Measurements from ENCODE around the gene SETD4. TPM values are rescaled to one million over a fixed set of nuclear protein-coding genes. Genes with fewer than 3 reads are reported as not detected.

SETD4 gene
- total RNA-seq, 6 experiments from 2014 or later, result 5.0 to 10.4 (median 7.3) TPM

DNA sequence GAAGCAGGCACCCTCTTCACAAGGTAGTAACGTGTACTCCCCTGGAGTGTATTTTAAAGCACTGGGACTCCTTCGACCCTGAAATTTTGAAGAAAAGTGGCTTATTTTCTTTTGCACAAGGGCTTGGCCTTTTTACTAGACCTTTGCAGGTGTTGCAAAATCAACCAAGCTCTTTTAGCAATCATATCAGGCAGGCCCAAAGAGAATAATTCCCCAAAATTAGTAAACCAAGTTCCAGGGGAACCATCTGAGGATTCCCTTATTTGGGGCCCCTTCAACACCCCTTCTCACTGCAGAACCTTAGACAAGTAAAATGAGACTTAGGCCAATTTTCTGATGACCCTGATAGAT, 37.8 kb upstream of the SETD4 start:
- no peak for DNase-seq
- Histone ChIP-seq H3K9me3 (no peaks in the 10 kb centered on the region), H3K27ac (no peak overlapping the region), H3K4me3 (no peak overlapping the region), H3K36me3 (no peaks in the 10 kb centered on the region), H3K4me1 (no peaks in the 10 kb centered on the region), H3K27me3 (no peaks in the 10 kb centered on the region)
- no peak for ATAC-seq
- no peak for TF ChIP-seq POLR2A (IDR thresholded peaks at IDR 0.05)
- intact Hi-C loops (cut with DNase I), result no loop called here
- 33% methylated on average over 2 of the region's 2 CpGs for WGBS (ENCODE audit: insufficient coverage, low coverage, low lambda C conversion rate, missing lambda C conversion rate)

DNA sequence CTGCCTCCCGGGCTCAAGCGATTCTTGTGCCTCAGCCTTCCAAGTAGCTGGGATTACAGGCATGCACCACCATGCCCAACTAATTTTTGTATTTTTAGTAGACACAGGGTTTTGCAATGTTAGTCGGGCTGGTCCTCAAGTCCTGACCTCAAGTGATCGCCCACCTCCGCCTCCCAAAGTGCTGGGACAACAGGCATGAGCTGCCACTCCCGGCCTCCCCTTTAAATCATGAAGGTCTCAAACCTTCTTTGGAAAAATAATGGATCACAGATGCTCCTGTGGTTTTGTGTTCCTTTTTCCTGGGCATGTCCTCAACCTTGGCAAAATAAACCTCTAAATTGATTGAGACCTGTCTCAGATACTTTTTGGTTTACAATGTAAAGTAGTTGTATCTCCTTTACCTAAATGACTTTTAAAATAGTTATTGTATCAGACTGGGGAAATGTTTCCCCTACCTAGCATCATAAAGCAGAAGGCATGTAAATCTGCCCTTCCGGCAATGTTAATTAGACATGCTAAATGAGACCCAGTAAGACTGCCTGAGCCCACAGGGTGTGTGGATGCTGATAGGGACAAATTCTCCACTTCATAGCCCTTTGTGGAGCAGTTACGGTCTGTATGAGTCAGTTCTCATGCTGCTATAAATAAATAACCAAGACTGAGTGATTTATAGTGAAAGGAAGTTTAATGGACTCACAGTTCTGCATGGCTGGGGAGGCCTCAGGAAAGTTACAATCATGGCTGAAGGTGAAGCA, 37.3 kb upstream of the SETD4 start:
- no peak overlapping the region for H3K4me3 ChIP-seq
- ATAC-seq (no peak), DNase-seq (no peak)
- WGBS (ENCODE audit: insufficient coverage, low coverage, low lambda C conversion rate, missing lambda C conversion rate), result 85% methylated on average over 8 of the region's 8 CpGs
- TF ChIP-seq, protein P1, sequence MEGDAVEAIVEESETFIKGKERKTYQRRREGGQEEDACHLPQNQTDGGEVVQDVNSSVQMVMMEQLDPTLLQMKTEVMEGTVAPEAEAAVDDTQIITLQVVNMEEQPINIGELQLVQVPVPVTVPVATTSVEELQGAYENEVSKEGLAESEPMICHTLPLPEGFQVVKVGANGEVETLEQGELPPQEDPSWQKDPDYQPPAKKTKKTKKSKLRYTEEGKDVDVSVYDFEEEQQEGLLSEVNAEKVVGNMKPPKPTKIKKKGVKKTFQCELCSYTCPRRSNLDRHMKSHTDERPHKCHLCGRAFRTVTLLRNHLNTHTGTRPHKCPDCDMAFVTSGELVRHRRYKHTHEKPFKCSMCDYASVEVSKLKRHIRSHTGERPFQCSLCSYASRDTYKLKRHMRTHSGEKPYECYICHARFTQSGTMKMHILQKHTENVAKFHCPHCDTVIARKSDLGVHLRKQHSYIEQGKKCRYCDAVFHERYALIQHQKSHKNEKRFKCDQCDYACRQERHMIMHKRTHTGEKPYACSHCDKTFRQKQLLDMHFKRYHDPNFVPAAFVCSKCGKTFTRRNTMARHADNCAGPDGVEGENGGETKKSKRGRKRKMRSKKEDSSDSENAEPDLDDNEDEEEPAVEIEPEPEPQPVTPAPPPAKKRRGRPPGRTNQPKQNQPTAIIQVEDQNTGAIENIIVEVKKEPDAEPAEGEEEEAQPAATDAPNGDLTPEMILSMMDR (IDR thresholded peaks at IDR 0.05), result no peak
- TF ChIP-seq POLR2A (IDR thresholded peaks at IDR 0.05), result no peak
- no peaks in the 10 kb centered on the region for H3K4me1 ChIP-seq
- no peaks in the 10 kb centered on the region for H3K9me3 ChIP-seq
- H3K27ac ChIP-seq, result no peak overlapping the region
- intact Hi-C loops (cut with DNase I), result no loop called here
- no peaks in the 10 kb centered on the region for H3K27me3 ChIP-seq
- no peaks in the 10 kb centered on the region for H3K36me3 ChIP-seq

DNA sequence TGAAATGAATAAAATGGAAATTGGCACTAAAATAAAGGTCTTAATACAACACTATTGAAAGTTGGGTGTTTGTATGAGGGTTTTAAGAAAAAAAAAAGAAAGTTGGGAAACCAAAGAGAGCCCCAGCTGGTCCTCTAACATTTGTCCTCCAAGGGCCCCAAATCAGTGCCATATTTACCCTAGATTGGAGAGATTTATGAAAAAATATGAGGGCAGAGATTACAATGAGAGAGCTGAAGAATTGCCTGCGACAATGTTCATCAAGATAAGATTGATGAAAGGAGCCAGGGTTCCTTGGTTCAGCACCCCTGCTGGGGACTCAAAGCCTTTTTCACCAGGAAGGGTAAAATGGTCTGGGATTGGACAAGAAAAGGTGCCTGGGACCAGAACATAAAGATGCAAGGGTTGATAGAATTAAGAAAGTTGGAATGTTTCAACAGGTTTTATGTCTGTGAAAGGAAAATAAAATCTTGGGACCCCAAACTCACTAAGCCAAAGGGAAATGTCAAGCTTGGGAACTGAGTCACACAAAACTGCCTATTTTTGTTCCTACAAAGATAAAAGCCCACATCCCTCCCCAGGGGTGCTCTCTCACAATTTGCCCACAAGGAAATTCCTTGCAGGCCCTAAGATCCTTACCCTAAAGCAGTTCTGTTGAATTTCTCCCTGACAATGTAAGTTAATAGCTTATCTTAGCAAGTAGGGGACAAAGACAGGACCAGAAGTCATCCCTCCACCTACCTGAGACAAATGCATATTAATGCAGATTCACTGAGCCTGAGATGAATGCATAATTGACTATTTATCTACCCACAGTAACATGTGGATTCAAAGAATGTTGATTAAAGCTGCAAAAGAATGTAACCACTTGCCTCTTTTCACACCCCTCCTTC, 36.3 kb upstream of the SETD4 start:
- no peaks in the 10 kb centered on the region for H3K36me3 ChIP-seq
- no peak overlapping the region for H3K27ac ChIP-seq
- no peaks in the 10 kb centered on the region for H3K27me3 ChIP-seq
- no peaks in the 10 kb centered on the region for H3K4me1 ChIP-seq
- WGBS (ENCODE audit: insufficient coverage, low coverage, low lambda C conversion rate, missing lambda C conversion rate), result 75% methylated on average over 1 of the region's 1 CpG
- H3K9me3 ChIP-seq, result no peaks in the 10 kb centered on the region
- TF ChIP-seq POLR2A (IDR thresholded peaks at IDR 0.05), result no peak
- TF ChIP-seq, protein P1 (IDR thresholded peaks at IDR 0.05), result no peak
- no peak overlapping the region for H3K4me3 ChIP-seq
- DNase-seq (no peak), ATAC-seq (no peak)
- intact Hi-C loops (cut with DNase I), result no loop called here

DNA sequence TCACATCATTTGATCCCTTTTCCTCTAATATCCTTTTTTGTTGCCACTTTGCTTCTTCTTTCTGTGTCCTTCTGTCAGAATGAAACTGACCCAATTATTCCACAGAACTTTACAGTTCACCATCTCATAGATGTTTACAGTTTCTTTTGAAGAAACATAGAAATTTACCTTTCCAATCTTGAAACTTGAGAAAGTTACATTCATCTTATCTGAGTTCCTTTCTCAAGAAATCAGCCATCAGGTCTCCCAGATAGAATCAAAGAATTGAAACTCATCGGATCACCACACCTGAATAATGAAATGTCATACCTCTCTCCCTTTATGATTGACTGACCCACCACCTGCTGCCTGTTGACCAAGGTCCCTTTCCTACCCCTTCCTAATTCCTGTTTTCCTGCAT, 33.2 kb upstream of the SETD4 start:
- WGBS (ENCODE audit: insufficient coverage, low coverage, low lambda C conversion rate, missing lambda C conversion rate), result 58% methylated on average over 1 of the region's 1 CpG
- DNase-seq, result no peak
- no peak for ATAC-seq

More for the DNA sequence above, 33.2 kb upstream of the SETD4 start:
- no peaks in the 10 kb centered on the region for H3K4me1 ChIP-seq
- no peak overlapping the region for H3K4me3 ChIP-seq
- H3K27ac ChIP-seq, result no peak overlapping the region
- no peaks in the 10 kb centered on the region for H3K9me3 ChIP-seq
- TF ChIP-seq, protein P1 (IDR thresholded peaks at IDR 0.05), result no peak
- TF ChIP-seq POLR2A (IDR thresholded peaks at IDR 0.05), result no peak
- H3K27me3 ChIP-seq, result no peaks in the 10 kb centered on the region
- intact Hi-C loops (cut with DNase I), result no loop called here
- no peaks in the 10 kb centered on the region for H3K36me3 ChIP-seq

Data from right lobe of liver (tissue), 6 donors.